Embryonic facial prominence (tissue), 1 donor: ENCODE measurements around the gene DHODH.
"Not testable (repeated sequence)": the region's sequence is repeated elsewhere in the genome, so short reads cannot be mapped to it uniquely, and the experiment has no call there.

Experiments used
- DNase-seq: peaks from one replicate; pipeline ENCODE4 v3.0.0-alpha.2; 2016; ENCODE audit errors: extremely low spot score

Gene DHODH

DNA sequence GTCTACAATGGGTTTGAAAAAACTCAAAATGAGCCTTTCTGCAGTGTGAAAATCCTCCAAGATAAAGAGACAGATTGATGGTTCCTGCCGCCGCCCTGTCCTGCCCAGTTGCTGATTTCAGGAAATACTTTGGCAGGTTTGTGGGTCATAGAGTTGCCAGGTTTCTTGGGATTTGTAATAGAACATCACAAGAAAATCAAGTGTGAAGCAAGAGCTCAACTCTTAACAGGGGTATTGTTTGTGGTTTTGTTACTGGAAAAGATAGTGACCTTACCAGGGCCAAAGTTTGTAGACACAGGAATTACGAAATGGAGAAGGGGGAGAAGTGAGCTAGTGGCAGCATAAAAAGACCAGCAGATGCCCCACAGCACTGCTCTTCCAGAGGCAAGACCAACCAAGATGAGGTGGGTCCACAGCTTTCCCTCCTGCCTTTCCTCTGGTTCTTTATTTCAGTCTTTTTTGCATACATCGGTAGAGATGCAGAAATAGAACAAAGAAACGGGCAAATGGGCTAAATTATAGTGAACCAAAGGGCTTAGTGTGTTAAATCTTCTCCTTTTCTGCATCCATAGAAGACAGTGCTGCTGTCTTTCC, 45.8 kb downstream of the DHODH start, which contains the start of gene HP:
TSS of gene HP (plus strand) at position 252 of the 594 bp plus-strand sequence. CDS start at position 400, 148 bp downstream.
- DNase-seq: not testable (repeated sequence)

GRCh38 chr16:72055911-72056310, 47.4 kb downstream of the DHODH start:
- DNase-seq: no peak

GRCh38 chr16:72057313-72057712, 48.8 kb downstream of the DHODH start:
- DNase-seq: not testable (repeated sequence)

DNA sequence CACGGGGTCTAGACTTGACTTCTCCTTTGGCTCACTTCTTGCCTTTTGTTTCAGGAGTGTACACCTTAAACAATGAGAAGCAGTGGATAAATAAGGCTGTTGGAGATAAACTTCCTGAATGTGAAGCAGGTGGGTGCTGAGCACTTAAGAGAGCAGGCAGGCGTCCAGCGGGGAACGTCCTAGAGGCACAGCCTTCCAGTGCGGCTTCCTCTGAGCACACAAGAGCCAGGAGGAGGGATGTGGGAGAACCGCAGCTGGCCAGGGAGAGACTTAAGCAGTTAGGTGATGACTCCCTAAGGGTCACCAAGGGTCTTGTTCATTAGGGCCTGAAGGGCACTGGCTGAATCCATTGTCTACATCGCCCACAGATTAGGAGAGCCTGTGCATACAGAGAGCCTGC, 50.5 kb downstream of the DHODH start:
- not testable (repeated sequence) for DNase-seq

GRCh38 chr16:72060405-72060804, 51.9 kb downstream of the DHODH start:
- DNase-seq: no peak

GRCh38 chr16:72061564-72061963, 53.0 kb downstream of the DHODH start:
- DNase-seq: no peak

- no peak for DNase-seq
Measured at GRCh38 chr16:72064361-72064894, 55.9 kb downstream of the DHODH start.

DNA sequence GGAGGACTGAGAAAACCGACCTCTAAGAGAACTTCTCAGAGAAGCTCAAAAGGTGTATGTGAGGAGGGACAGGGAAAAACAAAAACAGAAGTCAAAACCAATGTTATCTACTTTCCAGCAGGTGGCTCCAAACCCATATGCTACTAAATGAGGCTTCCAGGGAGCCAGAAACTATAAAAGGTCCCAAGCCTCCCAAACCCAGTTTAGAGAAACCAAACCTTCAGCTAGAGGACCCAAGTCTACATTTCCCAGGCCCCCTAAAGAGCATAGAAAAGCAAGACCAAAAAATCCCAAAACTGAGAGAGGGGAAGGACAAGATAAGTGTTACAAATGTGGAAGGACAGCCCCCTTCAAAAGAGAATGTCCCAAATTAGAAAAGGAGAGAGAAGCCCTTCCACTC, 58.2 kb downstream of the DHODH start:
- DNase-seq: no peak

DNA sequence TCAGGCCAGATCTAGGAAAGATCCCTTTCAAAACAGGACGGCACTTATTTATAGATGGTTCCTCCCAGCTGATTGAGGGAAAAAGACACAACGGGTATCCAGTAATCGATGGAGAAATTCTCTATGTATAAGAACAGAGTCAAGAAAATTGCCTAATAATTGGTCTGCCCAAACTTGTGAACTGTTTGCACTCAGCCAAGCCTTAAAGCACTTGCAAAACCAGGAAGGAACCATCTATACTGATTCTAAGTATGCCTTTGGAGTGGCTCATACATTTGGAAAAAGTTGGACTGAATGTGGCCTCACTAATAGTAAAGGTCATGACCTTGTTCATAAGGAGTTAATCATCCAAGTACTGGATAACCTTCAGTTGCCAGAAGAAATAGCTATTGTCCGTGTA, 60.4 kb downstream of the DHODH start:
- no peak for DNase-seq

DNA sequence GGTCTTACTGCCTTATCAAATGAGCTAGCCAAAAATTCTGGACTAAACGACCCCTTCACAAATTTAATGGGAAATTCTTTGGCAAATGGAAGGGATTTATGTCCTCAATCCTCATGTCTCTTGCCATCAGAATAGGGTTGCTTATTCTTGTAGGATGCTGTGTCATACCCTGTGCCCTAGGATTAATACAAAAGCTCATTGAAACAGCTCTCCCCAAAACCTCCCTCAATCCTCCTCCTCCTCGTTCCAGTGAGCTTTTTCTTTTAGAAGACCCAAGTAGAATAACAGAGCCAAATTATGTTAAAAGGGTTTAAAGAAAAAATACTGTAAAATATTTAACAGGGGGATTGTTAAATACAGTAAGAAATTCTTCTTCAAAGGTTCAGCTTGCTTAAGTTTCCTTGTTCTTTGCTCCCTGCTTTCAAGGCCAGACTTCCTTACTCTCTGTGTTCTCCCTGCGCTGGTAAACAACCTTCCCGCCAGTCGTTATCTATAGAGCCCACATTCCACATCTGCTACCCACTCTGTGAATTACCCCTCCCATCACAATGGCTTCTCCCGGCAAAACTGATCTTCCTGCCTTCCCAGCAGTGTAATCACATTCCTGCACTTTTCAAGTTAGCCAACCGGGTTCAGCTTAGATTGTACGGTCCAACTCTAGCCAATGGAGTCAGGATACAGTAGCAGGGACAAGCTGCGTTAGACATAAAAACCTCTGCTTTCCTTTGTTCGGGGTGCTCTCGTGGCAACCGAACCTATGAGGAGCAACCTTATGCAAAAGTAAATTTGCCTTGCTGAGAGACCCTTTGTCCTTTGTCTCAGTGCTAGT, 64.2 kb downstream of the DHODH start:
- no peak for DNase-seq

GRCh38 chr16:72073560-72074230, 65.2 kb downstream of the DHODH start:
- DNase-seq: no peak

GRCh38 chr16:72075067-72075466, 66.5 kb downstream of the DHODH start:
- not testable (repeated sequence) for DNase-seq
